Calu3 (cell line): ENCODE data around the gene PNKP. TPM values are rescaled to one million over a fixed set of nuclear protein-coding genes. Genes with fewer than 3 reads are reported as not detected.

Experiments used
- BruUV-seq: library from RNA; stranded (reverse); fragments of 400-500 nt; replicated peaks from 2 replicates; lab custom pipeline; 2021; lab: Mats Ljungman, UMichigan
- CTCF ChIA-PET: fragments of 300-600 bp; sonication (Branson Sonifier 250); formaldehyde crosslinking; loops from one replicate; lab custom pipeline; 2022; ENCODE audit warnings: antibody characterized with exemption; lab: Charles Lee
- DNase-seq: peaks from one replicate; pipeline ENCODE4 v3.0.0; 2022
- H3K27ac Mint-ChIP-seq: one replicate; pipeline ENCODE4 v1.8.0; 2022; ENCODE audit warnings: mixed read lengths; ENCODE audit not compliant: unreplicated experiment
- H3K27me3 Mint-ChIP-seq: one replicate; pipeline ENCODE4 v1.8.0; 2022; ENCODE audit warnings: mixed read lengths; ENCODE audit not compliant: unreplicated experiment
- H3K36me3 Mint-ChIP-seq: one replicate; pipeline ENCODE4 v1.8.0; 2022; ENCODE audit warnings: mild to moderate bottlenecking, moderate library complexity, mixed read lengths; ENCODE audit not compliant: insufficient read depth, unreplicated experiment
- H3K4me1 Mint-ChIP-seq: one replicate; pipeline ENCODE4 v1.8.0; 2022; ENCODE audit warnings: mild to moderate bottlenecking, low read depth, mixed read lengths; ENCODE audit not compliant: unreplicated experiment
- H3K4me3 Mint-ChIP-seq: one replicate; pipeline ENCODE4 v1.8.0; 2022; ENCODE audit warnings: mild to moderate bottlenecking, low read depth, moderate library complexity, mixed read lengths; ENCODE audit not compliant: unreplicated experiment
- H3K9me3 Mint-ChIP-seq: one replicate; pipeline ENCODE4 v1.8.0; 2022; ENCODE audit warnings: low read depth, mixed read lengths; ENCODE audit not compliant: unreplicated experiment
- CTCF ChIP-seq: fragments of 200-600 bp; IDR thresholded peaks from one replicate; pipeline ENCODE4 v1.8.0; 2022; ENCODE audit warnings: antibody characterized with exemption; ENCODE audit not compliant: unreplicated experiment
- intact Hi-C: fragments of 100-400 bp; cut with micrococcal nuclease; formaldehyde crosslinking; loops from one replicate; pipeline ENCODE4 v1.10.0; 2022; ENCODE audit not compliant: unreplicated experiment
- total RNA-seq: library from RNA; stranded (reverse); gene quantifications from 2 replicates; pipeline ENCODE4 v1.2.3, GENCODE V29; 2022

PNKP gene
- total RNA-seq, 1 experiment from 2014 or later, result 189 TPM

- Mint-ChIP-seq H3K4me3 (no peak overlapping the region), H3K9me3 (no peaks in the 10 kb centered on the region), H3K4me1 (no peaks in the 10 kb centered on the region), H3K27me3 (no peaks in the 10 kb centered on the region), H3K36me3 (peaks cover 39% of the 10 kb centered on the region), H3K27ac (no peak overlapping the region)
- TF ChIP-seq CTCF, result no peak
- no peak for DNase-seq
- no TSS peak for BruUV-seq
- CTCF ChIA-PET, result no interaction called here
- intact Hi-C loops, result no loop called here
These were observed 38.2 kb downstream of the PNKP start for GRCh38 chr19:49829200-49829599.

- Mint-ChIP-seq H3K4me3 (no peak overlapping the region), H3K9me3 (no peaks in the 10 kb centered on the region), H3K4me1 (no peaks in the 10 kb centered on the region), H3K36me3 (peaks cover 30% of the 10 kb centered on the region), H3K27ac (no peak overlapping the region), H3K27me3 (no peaks in the 10 kb centered on the region)
- BruUV-seq, result no TSS peak
- intact Hi-C loops, result no loop called here
- no peak for TF ChIP-seq CTCF
- CTCF ChIA-PET, result no interaction called here
- no peak for DNase-seq
These were observed 40.3 kb downstream of the PNKP start for GRCh38 chr19:49827034-49827433.

GRCh38 chr19:49824662-49825061 is 42.7 kb downstream of the PNKP start:
- H3K9me3 Mint-ChIP-seq, result no peaks in the 10 kb centered on the region
- peaks cover 31% of the 10 kb centered on the region for H3K36me3 Mint-ChIP-seq
- no peaks in the 10 kb centered on the region for H3K27me3 Mint-ChIP-seq
- intact Hi-C loops, result no loop called here
- no peak overlapping the region for H3K27ac Mint-ChIP-seq
- no peak for TF ChIP-seq CTCF
- no peak overlapping the region for H3K4me3 Mint-ChIP-seq
- peaks cover 4% of the 10 kb centered on the region for H3K4me1 Mint-ChIP-seq
- no TSS peak for BruUV-seq
- no peak for DNase-seq
- CTCF ChIA-PET, result interaction anchor here (1.0 kb wide), 1 partner anchor 24 kb away, joined by 3 read pairs; no protein-coding TSS in a partner anchor

GRCh38 chr19:49823472-49823871 is 43.9 kb downstream of the PNKP start:
- H3K36me3 Mint-ChIP-seq, result peaks cover 42% of the 10 kb centered on the region
- CTCF ChIA-PET, result no interaction called here

More at GRCh38 chr19:49823472-49823871, 43.9 kb downstream of the PNKP start:
- Mint-ChIP-seq H3K4me3 (no peak overlapping the region), H3K27me3 (no peaks in the 10 kb centered on the region), H3K9me3 (no peaks in the 10 kb centered on the region), H3K4me1 (peaks cover 14% of the 10 kb centered on the region), H3K27ac (no peak overlapping the region)
- intact Hi-C loops, result no loop called here
- DNase-seq, result no peak
- BruUV-seq, result no TSS peak
- no peak for TF ChIP-seq CTCF
